ENCODE measurements around the gene UQCRHL.

Gene UQCRHL

GRCh38 chr1:15799004-15799867 lies 8.2 kb downstream of the UQCRHL start:
- DNase-seq (ENCODE audit: low read depth in 2 of 2), result no peak

GRCh38 chr1:15797614-15798390 lies 9.6 kb downstream of the UQCRHL start:
- no peak for DNase-seq (ENCODE audit: low read depth in 2 of 2)

GRCh38 chr1:15796086-15796462 lies 11.4 kb downstream of the UQCRHL start:
- DNase-seq (ENCODE audit: low read depth in 2 of 2), result no peak

- DNase-seq (ENCODE audit: low read depth in 2 of 2), result no peak
These were observed 18.7 kb downstream of the UQCRHL start for GRCh38 chr1:15788624-15789301.

- no peak for DNase-seq (ENCODE audit: low read depth in 2 of 2)
These were observed 20.9 kb downstream of the UQCRHL start for GRCh38 chr1:15786581-15786980.

- no peak for DNase-seq (ENCODE audit: low read depth in 2 of 2)
These were observed 21.8 kb downstream of the UQCRHL start for GRCh38 chr1:15785683-15786082.

- DNase-seq (ENCODE audit: low read depth in 2 of 2), result no peak
These were observed 29.3 kb downstream of the UQCRHL start for GRCh38 chr1:15777909-15778707.

- DNase-seq (ENCODE audit: low read depth in 2 of 2), result no peak
These were observed 31.7 kb downstream of the UQCRHL start for GRCh38 chr1:15775706-15776105.

GRCh38 chr1:15771836-15772515 lies 35.5 kb downstream of the UQCRHL start:
- DNase-seq (ENCODE audit: low read depth in 2 of 2), result no peak

- DNase-seq (ENCODE audit: low read depth in 2 of 2), result no peak
These were observed 37.0 kb downstream of the UQCRHL start for GRCh38 chr1:15770313-15770962.

GRCh38 chr1:15768388-15768787 lies 39.1 kb downstream of the UQCRHL start:
- no peak for DNase-seq (ENCODE audit: low read depth in 2 of 2)

- no peak for DNase-seq (ENCODE audit: low read depth in 2 of 2)
These were observed 39.5 kb downstream of the UQCRHL start for GRCh38 chr1:15767941-15768340.

- no peak for DNase-seq (ENCODE audit: low read depth in 2 of 2)
These were observed 41.8 kb downstream of the UQCRHL start for GRCh38 chr1:15765495-15766194.

GRCh38 chr1:15764890-15765289 lies 42.6 kb downstream of the UQCRHL start:
- no peak for DNase-seq (ENCODE audit: low read depth in 2 of 2)

- DNase-seq (ENCODE audit: low read depth in 2 of 2), result no peak
These were observed 43.1 kb downstream of the UQCRHL start for GRCh38 chr1:15764269-15764764.

- DNase-seq (ENCODE audit: low read depth in 2 of 2), result no peak
These were observed 44.9 kb downstream of the UQCRHL start for GRCh38 chr1:15762546-15762945.

- DNase-seq (ENCODE audit: low read depth in 2 of 2), result no peak
These were observed 45.9 kb downstream of the UQCRHL start for GRCh38 chr1:15761366-15762128.

GRCh38 chr1:15760520-15761211 lies 46.8 kb downstream of the UQCRHL start:
- no peak for DNase-seq (ENCODE audit: low read depth in 2 of 2)
